H1 (cell line): Measurements from ENCODE around the gene S1PR2. TPM values are rescaled to one million over a fixed set of nuclear protein-coding genes. Genes with fewer than 3 reads are reported as not detected.
A peak's percentile ranks its signal among the peaks of the same experiment; 100 is the strongest.

Source experiments
- CTCF ChIA-PET: fragments of 300-600 bp; sonication (Branson Sonifier 250); formaldehyde crosslinking; loops from one replicate; lab custom pipeline; 2021; ENCODE audit not compliant: partially characterized antibody; lab: Charles Lee
- POLR2A ChIA-PET: fragments of 300-600 bp; sonication (Branson Sonifier 250); formaldehyde crosslinking; loops from one replicate; lab custom pipeline; 2021; ENCODE audit warnings: inconsistent platforms; ENCODE audit not compliant: partially characterized antibody; lab: Charles Lee
- DNase-seq, 2 experiments: peaks; one replicate each; pipeline versions ENCODE4 v3.0.0 to v3.0.0-alpha.2; 2010 to 2022; ENCODE audit warnings: low spot score in 2 of 2, low read depth in 1 of 2, mixed read lengths in 1 of 2
- FAIRE-seq: peaks from 2 replicates; lab custom pipeline; 2011; peaks lifted over from hg19 to GRCh38; lab: Jason Lieb, UNC
- H2AFZ ChIP-seq: 2 replicates; pipeline ENCODE4 v1.8.1; 2012; ENCODE audit warnings: low read length, inconsistent platforms
- H2AK5ac ChIP-seq: 2 replicates; pipeline ENCODE4 v1.6.1; 2013; ENCODE audit warnings: low read depth, low read length
- H2BK120ac ChIP-seq: replicated peaks from 2 replicates; pipeline ENCODE3; 2013; ENCODE audit warnings: low read depth, low read length, inconsistent platforms
- H2BK12ac ChIP-seq: 2 replicates; pipeline ENCODE4 v1.6.1; 2013; ENCODE audit warnings: low read depth, low read length
- H2BK15ac ChIP-seq: 2 replicates; pipeline ENCODE4 v1.6.1; 2013; ENCODE audit warnings: low read length
- H2BK20ac ChIP-seq: 2 replicates; pipeline ENCODE4 v1.6.1; 2013; ENCODE audit warnings: low read length
- H2BK5ac ChIP-seq: 2 replicates; pipeline ENCODE4 v1.6.1; 2013; ENCODE audit warnings: low read depth, low read length
- H3K14ac ChIP-seq: 2 replicates; pipeline ENCODE4 v1.6.1; 2013; ENCODE audit warnings: inconsistent platforms; ENCODE audit not compliant: insufficient read length
- H3K18ac ChIP-seq: 2 replicates; pipeline ENCODE4 v1.6.1; 2013; ENCODE audit warnings: low read length; ENCODE audit errors: extremely low read depth
- H3K23ac ChIP-seq: 2 replicates; pipeline ENCODE4 v1.6.1; 2013; ENCODE audit warnings: inconsistent platforms; ENCODE audit not compliant: insufficient read length
- H3K23me2 ChIP-seq: 2 replicates; pipeline ENCODE4 v1.6.1; 2013; ENCODE audit warnings: low read depth, low read length
- H3K27ac ChIP-seq: 2 replicates; pipeline ENCODE4 v1.6.1; 2011; ENCODE audit warnings: low read depth, low read length, inconsistent platforms
- H3K27me3 ChIP-seq, 4 experiments: replicated peaks in 1 of 4; 1 replicate in 1 of 4; 2 replicates in 3 of 4; pipeline versions ENCODE4 v1.6.1 to v1.8.1; 2011 to 2013; ENCODE audit warnings: low read length in 3 of 4, mild to moderate bottlenecking in 3 of 4, inconsistent platforms in 2 of 4, mixed read lengths in 2 of 4, moderate library complexity in 1 of 4; ENCODE audit not compliant: control insufficient read depth in 3 of 4, insufficient read depth in 3 of 4; ENCODE audit errors: extremely low read depth in 1 of 4
- H3K36me3 ChIP-seq, 4 experiments: 2 replicates each; pipeline versions ENCODE4 v1.6.1 to v1.8.1; 2011 to 2013; ENCODE audit warnings: mild to moderate bottlenecking in 4 of 4, low read length in 3 of 4, moderate library complexity in 2 of 4, control low read depth in 1 of 4, inconsistent platforms in 1 of 4; ENCODE audit not compliant: insufficient read depth in 4 of 4, control insufficient read depth in 2 of 4
- H3K4ac ChIP-seq: replicated peaks from 2 replicates; pipeline ENCODE3; 2013; ENCODE audit warnings: low read length, low read depth, mixed read lengths, inconsistent platforms; ENCODE audit not compliant: insufficient read length
- H3K4me1 ChIP-seq, 4 experiments: replicated peaks in 1 of 4; 1 replicate in 1 of 4; 2 replicates in 3 of 4; pipeline versions ENCODE4 v1.6.1 to v1.8.1; 2011 to 2013; ENCODE audit warnings: low read length in 3 of 4, inconsistent platforms in 2 of 4, mixed read lengths in 1 of 4; ENCODE audit not compliant: insufficient read depth in 4 of 4, control insufficient read depth in 3 of 4
- H3K4me2 ChIP-seq, 2 experiments: 2 replicates each; pipeline versions ENCODE4 v1.6.1 to v1.8.1; 2011 to 2013; ENCODE audit warnings: low read depth in 2 of 2, low read length in 2 of 2, control low read depth in 1 of 2, inconsistent platforms in 1 of 2, mild to moderate bottlenecking in 1 of 2; ENCODE audit not compliant: insufficient read depth in 1 of 2
- H3K4me3 ChIP-seq, 4 experiments: fragments of 200-600, 300-600 bp in 1 of 4; sonication (generic), shearing (Covaris generic), sonication (Bioruptor Twin) in 1 of 4; 2 replicates each; pipeline versions ENCODE4 v1.5.1 to v1.8.1; 2011 to 2016; ENCODE audit warnings: low read length in 4 of 4, low read depth in 3 of 4, control low read depth in 2 of 4, inconsistent platforms in 2 of 4, mild to moderate bottlenecking in 2 of 4, mixed read lengths in 1 of 4, moderate library complexity in 1 of 4; ENCODE audit not compliant: insufficient read depth in 2 of 4; ENCODE audit errors: extremely low read depth in 1 of 4
- H3K56ac ChIP-seq: replicated peaks from 2 replicates; pipeline ENCODE3; 2013; ENCODE audit warnings: low read depth, mild to moderate bottlenecking, mixed read lengths, low read length, inconsistent platforms; ENCODE audit not compliant: insufficient read length
- H3K79me1 ChIP-seq: 2 replicates; pipeline ENCODE4 v1.6.1; 2013; ENCODE audit warnings: low read depth, low read length, control low read depth
- H3K79me2 ChIP-seq, 2 experiments: 2 replicates each; pipeline versions ENCODE4 v1.6.1 to v1.8.1; 2012 to 2013; ENCODE audit warnings: low read length in 2 of 2, mild to moderate bottlenecking in 2 of 2, inconsistent platforms in 1 of 2; ENCODE audit not compliant: insufficient read depth in 2 of 2, control insufficient read depth in 1 of 2
- H3K9ac ChIP-seq, 4 experiments: replicated peaks in 1 of 4; 1 replicate in 1 of 4; 2 replicates in 3 of 4; pipeline versions ENCODE4 v1.6.1 to v1.8.1; 2011 to 2013; ENCODE audit warnings: low read depth in 3 of 4, low read length in 3 of 4, control low read depth in 2 of 4, mild to moderate bottlenecking in 2 of 4, moderate library complexity in 2 of 4, inconsistent platforms in 1 of 4; ENCODE audit errors: extremely low read depth in 1 of 4
- H3K9me3 ChIP-seq, 2 experiments: 2 replicates each; pipeline versions ENCODE4 v1.6.1 to v1.8.1; 2012 to 2013; ENCODE audit warnings: mild to moderate bottlenecking in 2 of 2, moderate library complexity in 2 of 2, control low read depth in 1 of 2, inconsistent platforms in 1 of 2, low read depth in 1 of 2, low read length in 1 of 2, mixed read lengths in 1 of 2; ENCODE audit not compliant: insufficient read depth in 2 of 2
- H4K20me1 ChIP-seq, 2 experiments: replicated peaks in 1 of 2; 2 replicates each; pipeline versions ENCODE3 to v1.8.1; 2011 to 2013; ENCODE audit warnings: inconsistent platforms in 2 of 2, low read length in 2 of 2, mild to moderate bottlenecking in 1 of 2; ENCODE audit not compliant: insufficient read depth in 2 of 2, control insufficient read depth in 1 of 2
- H4K5ac ChIP-seq: 2 replicates; pipeline ENCODE4 v1.6.1; 2013; ENCODE audit warnings: low read length, low read depth, mixed read lengths, inconsistent platforms; ENCODE audit not compliant: insufficient read length
- H4K8ac ChIP-seq: 2 replicates; pipeline ENCODE4 v1.8.0; 2013; ENCODE audit warnings: mild to moderate bottlenecking, moderate library complexity, low read length, inconsistent platforms; ENCODE audit not compliant: insufficient read depth; ENCODE audit errors: extremely low read depth
- H4K91ac ChIP-seq: replicated peaks from 2 replicates; pipeline ENCODE3; 2013; ENCODE audit warnings: low read length, mixed read lengths, inconsistent platforms; ENCODE audit not compliant: insufficient read length
- CBX5 ChIP-seq: fragments of 300-800, 300-1000 bp; sonication (generic); IDR thresholded peaks from 2 replicates; pipeline ENCODE4 v1.7.1; 2016; ENCODE audit warnings: antibody characterized with exemption, low read length, low read depth
- E2F6 ChIP-seq: IDR thresholded peaks from 2 replicates; pipeline ENCODE4 v1.6.1; 2012; ENCODE audit warnings: inconsistent platforms
- GABPA ChIP-seq: IDR thresholded peaks from 2 replicates; pipeline ENCODE4 v1.6.1; 2011; ENCODE audit warnings: mild to moderate bottlenecking, low read length, moderate library complexity, borderline replicate concordance; ENCODE audit not compliant: insufficient read depth
- GTF2F1 ChIP-seq: IDR thresholded peaks from 2 replicates; pipeline ENCODE4 v1.6.1; 2012; ENCODE audit warnings: low read depth, low read length, improper control_type of control experiment, borderline replicate concordance
- HDAC2 ChIP-seq, 2 experiments: fragments of 300-600 bp in 1 of 2; sonication (generic) in 1 of 2; IDR thresholded peaks; 2 replicates each; pipeline ENCODE4 v1.6.1; 2011 to 2012; ENCODE audit warnings: low read depth in 2 of 2, low read length in 2 of 2, mild to moderate bottlenecking in 2 of 2, moderate library complexity in 2 of 2, borderline replicate concordance in 1 of 2, inconsistent platforms in 1 of 2
- RBBP5 ChIP-seq: IDR thresholded peaks from 2 replicates; pipeline ENCODE4 v1.7.1; 2012; ENCODE audit warnings: low read depth, mild to moderate bottlenecking, inconsistent platforms, low read length, moderate library complexity, borderline replicate concordance
- SIN3A ChIP-seq, 2 experiments: IDR thresholded peaks in 1 of 2; conservative IDR thresholded peaks in 1 of 2; 2 replicates each; pipeline ENCODE4 v1.6.1; 2011 to 2012; ENCODE audit warnings: low read length in 2 of 2, improper control_type of control experiment in 1 of 2, low read depth in 1 of 2, mild to moderate bottlenecking in 1 of 2
- WGBS, 2 experiments: shearing (Covaris generic) in 1 of 2; methylation state at CpG; one replicate each; pipeline versions ENCODE4 v1.1.6 to v1.1.7; 2013 to 2015; ENCODE audit warnings: low lambda C conversion rate in 2 of 2, mixed read lengths in 2 of 2, inconsistent platforms in 1 of 2, low coverage in 1 of 2, missing lambda C conversion rate in 1 of 2; ENCODE audit not compliant: insufficient replicate concordance in 2 of 2, insufficient coverage in 1 of 2, insufficient read length in 1 of 2; ENCODE audit errors: extremely low coverage in 1 of 2, missing lambda C conversion rate in 1 of 2; 5-methylcytosine and 5-hydroxymethylcytosine counted together
- polyA plus RNA-seq, 7 experiments: library from polyadenylated mRNA; depleted of rRNA in 3 of 7; stranded (reverse) in 5 of 7; unstranded in 2 of 7; fragments of >200 nt in 5 of 7; fragments of 200-250 nt in 2 of 7; gene quantifications; 1 replicate in 5 of 7; 2 replicates in 1 of 7; 4 replicates in 1 of 7; pipeline versions ENCODE4 v1.2.1 to v1.2.3, GENCODE V29; 2011 to 2013; ENCODE audit warnings: missing spikeins in 2 of 7, mixed read lengths in 2 of 7
- total RNA-seq: library from RNA; stranded (reverse); fragmentation: NEBNext Ultra II Directional; extraction: Animal tissue kit (Norgen Biotek cat#: 25700); gene quantifications from 2 replicates; pipeline ENCODE4 v1.2.1, GENCODE V29; 2021
- TF ChIP-seq, protein P1 (sequence below): IDR thresholded peaks from 2 replicates; pipeline ENCODE4 v1.6.1; 2012; ENCODE audit warnings: inconsistent platforms

The S1PR2 gene
- total and polyA plus RNA-seq, 2 of the 8 experiments (the other 6 are each of a cell fraction or from before 2014, with no cell fraction given), result 17.5 to 19.4 TPM

DNA sequence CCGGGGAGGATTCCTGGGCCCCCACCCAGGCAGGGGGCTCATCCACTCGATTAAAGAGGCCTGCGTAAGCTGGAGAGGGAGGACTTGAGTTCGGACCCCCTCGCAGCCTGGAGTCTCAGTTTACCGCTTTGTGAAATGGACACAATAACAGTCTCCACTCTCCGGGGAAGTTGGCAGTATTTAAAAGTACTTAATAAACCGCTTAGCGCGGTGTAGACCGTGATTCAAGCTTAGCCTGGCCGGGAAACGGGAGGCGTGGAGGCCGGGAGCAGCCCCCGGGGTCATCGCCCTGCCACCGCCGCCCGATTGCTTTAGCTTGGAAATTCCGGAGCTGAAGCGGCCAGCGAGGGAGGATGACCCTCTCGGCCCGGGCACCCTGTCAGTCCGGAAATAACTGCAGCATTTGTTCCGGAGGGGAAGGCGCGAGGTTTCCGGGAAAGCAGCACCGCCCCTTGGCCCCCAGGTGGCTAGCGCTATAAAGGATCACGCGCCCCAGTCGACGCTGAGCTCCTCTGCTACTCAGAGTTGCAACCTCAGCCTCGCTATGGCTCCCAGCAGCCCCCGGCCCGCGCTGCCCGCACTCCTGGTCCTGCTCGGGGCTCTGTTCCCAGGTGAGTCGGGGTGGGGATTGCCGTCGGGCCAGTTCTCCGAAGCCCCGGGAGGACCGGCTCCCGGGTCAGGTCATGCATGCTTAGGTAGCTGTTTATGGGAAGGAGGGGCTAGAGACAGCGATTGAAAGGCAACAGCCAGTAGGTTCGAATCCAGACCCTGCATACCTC lies 39.7 kb upstream of the S1PR2 start, which contains the start of gene ICAM1:
ICAM1 (plus strand) TSS at position 505 of the 779 bp plus-strand sequence; CDS start at position 545, 40 bp downstream.
- H3K9ac ChIP-seq, result no peak within 1 kb of the TSS; a peak in 1 of 7 replicates
- H3K4ac ChIP-seq, result peak within 1 kb of the TSS; percentile 33
- peaks cover 0 to 8% (median 5%) of the 10 kb centered on the region in 4 experiments; a peak in 5 of 7 replicates for H3K4me1 ChIP-seq
- 0 out of 2 replicates have a peak within 1 kb of the TSS, but pooled peaks have one; percentile 9 for H2BK5ac ChIP-seq
- H3K9me3 ChIP-seq, result no peaks in the 10 kb centered on the region
- H2BK15ac ChIP-seq, result 0 out of 2 replicates have a peak within 1 kb of the TSS, but pooled peaks have one; percentile 81
- H2AK5ac ChIP-seq, result no peak within 1 kb of the TSS
- WGBS, 2 experiments, result 6% methylated on average over 47 of the region's 51 CpGs; no CpG with 5 or more reads in 1 of the 2 experiments
- no peaks in the 10 kb centered on the region for H3K79me2 ChIP-seq
- no peak within 1 kb of the TSS for H3K27ac ChIP-seq
- H3K18ac ChIP-seq, result peak within 1 kb of the TSS; percentile 78
- DNase-seq (peak in 1 of 2 experiments; percentile 87), FAIRE-seq (no peak)
- no peak within 1 kb of the TSS; the same call in 1 of the 2 replicates for H2AFZ ChIP-seq
- ChIA-PET CTCF (interaction anchor here (0.5 to 9.4 kb wide), 32 partner anchors 11 to 252 kb away, joined by 3 to 122 read pairs (median 4); partner anchors contain the start of genes ICAM4, ICAM5 and TYK2), POLR2A (interaction anchor here (0.6 to 3.3 kb wide), 24 partner anchors 9 to 154 kb away, joined by 3 to 28 read pairs (median 6); partner anchors contain the start of genes DNMT1, ICAM4, ICAM5 and RAVER1)
- no peak within 1 kb of the TSS for H2BK120ac ChIP-seq
- no peak within 1 kb of the TSS for H4K5ac ChIP-seq
- no peak within 1 kb of the TSS for H3K23ac ChIP-seq
- peak within 1 kb of the TSS; percentile 70 to 75 for H3K4me2 ChIP-seq
- H3K79me1 ChIP-seq, result no peaks in the 10 kb centered on the region
- H3K36me3 ChIP-seq, result no peaks in the 10 kb centered on the region
- H3K4me3 ChIP-seq, result peak within 1 kb of the TSS; percentile 30 to 59 (median 38)
- H4K91ac ChIP-seq, result peak within 1 kb of the TSS; percentile 88
- H4K20me1 ChIP-seq, result no peaks in the 10 kb centered on the region
- H3K14ac ChIP-seq, result no peak within 1 kb of the TSS
- H3K23me2 ChIP-seq, result peaks cover 11% of the 10 kb centered on the region; the same call in 1 of the 2 replicates
- no peak within 1 kb of the TSS for H2BK20ac ChIP-seq
- H4K8ac ChIP-seq, result peak within 1 kb of the TSS; percentile 80
- H2BK12ac ChIP-seq, result peak within 1 kb of the TSS; percentile 43; the same call in 1 of the 2 replicates
- H3K56ac ChIP-seq, result peak within 1 kb of the TSS; percentile 36
- H3K27me3 ChIP-seq, result peaks cover 9 to 25% (median 23%) of the 10 kb centered on the region in 4 experiments
- peak; percentile 82 for TF ChIP-seq RBBP5
- no peak for TF ChIP-seq GTF2F1
- TF ChIP-seq SIN3A (conservative IDR thresholded peaks at IDR 0.05 in 1 of 2, IDR thresholded peaks at IDR 0.05 in 1 of 2; ENCODE audit: low read depth in 1 of 2, low read length in 2 of 2), result no peak
- TF ChIP-seq HDAC2 (IDR thresholded peaks at IDR 0.05; ENCODE audit: borderline replicate concordance in 1 of 2, low read depth in 2 of 2, low read length in 2 of 2), result peak in 1 of 2 experiments; percentile 48; a peak in 1 of 4 replicates
- TF ChIP-seq CBX5, result no peak
- TF ChIP-seq E2F6, result peak; percentile 89
- peak; percentile 45; the same call in 1 of the 2 replicates for TF ChIP-seq GABPA
- TF ChIP-seq, protein P1, sequence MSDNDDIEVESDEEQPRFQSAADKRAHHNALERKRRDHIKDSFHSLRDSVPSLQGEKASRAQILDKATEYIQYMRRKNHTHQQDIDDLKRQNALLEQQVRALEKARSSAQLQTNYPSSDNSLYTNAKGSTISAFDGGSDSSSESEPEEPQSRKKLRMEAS, result peak; percentile 88
